Measurements from ENCODE around the gene CCDC9. TPM values are rescaled to one million over a fixed set of nuclear protein-coding genes. Genes with fewer than 3 reads are reported as not detected.

The CCDC9 gene
- total and polyA plus RNA-seq, 2 experiments from 2014 or later: 14.5 to 15.0 TPM

DNA sequence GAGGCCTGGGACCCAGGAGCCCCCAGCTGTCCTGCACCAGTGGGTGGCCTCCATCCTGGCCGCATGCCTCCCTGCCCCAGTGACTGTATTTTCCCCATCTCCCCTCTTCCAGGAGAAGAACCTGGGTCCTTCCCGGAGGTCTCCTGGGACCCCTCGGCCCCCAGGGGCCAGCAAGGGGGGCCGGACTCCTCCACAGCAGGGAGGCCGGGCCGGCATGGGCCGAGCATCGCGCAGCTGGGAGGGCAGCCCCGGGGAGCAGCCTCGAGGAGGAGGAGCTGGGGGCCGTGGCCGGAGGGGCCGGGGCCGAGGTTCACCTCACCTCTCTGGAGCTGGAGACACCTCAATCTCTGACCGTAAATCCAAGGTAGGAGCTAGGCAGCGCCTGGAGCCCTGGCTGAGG is 4.2 kb downstream of the CCDC9 start:
- Histone ChIP-seq H4K20me1 (replicated peaks; ENCODE audit: insufficient read depth) (no peaks in the 10 kb centered on the region; the same call in 1 of the 2 replicates), H3K27ac (ENCODE audit: low read depth) (no peak overlapping the region), H3K27me3 (ENCODE audit: insufficient read depth) (no peaks in the 10 kb centered on the region), H2AFZ (no peak overlapping the region), H3K79me2 (replicated peaks; ENCODE audit: insufficient read depth) (peaks cover 15% of the 10 kb centered on the region), H3K9me2 (ENCODE audit: insufficient read depth) (no peaks in the 10 kb centered on the region), H3F3A (replicated peaks; ENCODE audit: low read depth) (peaks cover 17% of the 10 kb centered on the region; the same call in 1 of the 2 replicates), H3K4me1 (ENCODE audit: insufficient read depth) (peaks cover 10% of the 10 kb centered on the region; the same call in 1 of the 2 replicates), H3K4me3 (no peak overlapping the region), H3K4me2 (no peak overlapping the region), H3K36me3 (ENCODE audit: insufficient read depth) (peaks cover 8% of the 10 kb centered on the region)
- peaks cover 61% of the 10 kb centered on the region for H3K36me3 Mint-ChIP-seq (ENCODE audit: low read depth)
- no peak for ATAC-seq
- H3K27ac Mint-ChIP-seq: no peak overlapping the region
- H3K4me1 Mint-ChIP-seq: peaks cover 16% of the 10 kb centered on the region
- peaks cover 16% of the 10 kb centered on the region for H3K27me3 Mint-ChIP-seq (ENCODE audit: insufficient read depth, low read depth, poor library complexity)
- no peak for DNase-seq (ENCODE audit: low spot score)
- H3K9me3 Mint-ChIP-seq: no peaks in the 10 kb centered on the region; the same call in 1 of the 3 replicates
- no peak overlapping the region for H3K4me3 Mint-ChIP-seq
- TF ChIP-seq, protein P1, sequence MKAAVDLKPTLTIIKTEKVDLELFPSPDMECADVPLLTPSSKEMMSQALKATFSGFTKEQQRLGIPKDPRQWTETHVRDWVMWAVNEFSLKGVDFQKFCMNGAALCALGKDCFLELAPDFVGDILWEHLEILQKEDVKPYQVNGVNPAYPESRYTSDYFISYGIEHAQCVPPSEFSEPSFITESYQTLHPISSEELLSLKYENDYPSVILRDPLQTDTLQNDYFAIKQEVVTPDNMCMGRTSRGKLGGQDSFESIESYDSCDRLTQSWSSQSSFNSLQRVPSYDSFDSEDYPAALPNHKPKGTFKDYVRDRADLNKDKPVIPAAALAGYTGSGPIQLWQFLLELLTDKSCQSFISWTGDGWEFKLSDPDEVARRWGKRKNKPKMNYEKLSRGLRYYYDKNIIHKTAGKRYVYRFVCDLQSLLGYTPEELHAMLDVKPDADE (IDR thresholded peaks at IDR 0.05): no peak
- TF ChIP-seq STAT1 (IDR thresholded peaks at IDR 0.05; ENCODE audit: unreplicated experiment): no peak
- TF ChIP-seq EZH2 (IDR thresholded peaks at IDR 0.05; ENCODE audit: low read depth, unreplicated experiment): no peak
- TF ChIP-seq, protein P2, sequence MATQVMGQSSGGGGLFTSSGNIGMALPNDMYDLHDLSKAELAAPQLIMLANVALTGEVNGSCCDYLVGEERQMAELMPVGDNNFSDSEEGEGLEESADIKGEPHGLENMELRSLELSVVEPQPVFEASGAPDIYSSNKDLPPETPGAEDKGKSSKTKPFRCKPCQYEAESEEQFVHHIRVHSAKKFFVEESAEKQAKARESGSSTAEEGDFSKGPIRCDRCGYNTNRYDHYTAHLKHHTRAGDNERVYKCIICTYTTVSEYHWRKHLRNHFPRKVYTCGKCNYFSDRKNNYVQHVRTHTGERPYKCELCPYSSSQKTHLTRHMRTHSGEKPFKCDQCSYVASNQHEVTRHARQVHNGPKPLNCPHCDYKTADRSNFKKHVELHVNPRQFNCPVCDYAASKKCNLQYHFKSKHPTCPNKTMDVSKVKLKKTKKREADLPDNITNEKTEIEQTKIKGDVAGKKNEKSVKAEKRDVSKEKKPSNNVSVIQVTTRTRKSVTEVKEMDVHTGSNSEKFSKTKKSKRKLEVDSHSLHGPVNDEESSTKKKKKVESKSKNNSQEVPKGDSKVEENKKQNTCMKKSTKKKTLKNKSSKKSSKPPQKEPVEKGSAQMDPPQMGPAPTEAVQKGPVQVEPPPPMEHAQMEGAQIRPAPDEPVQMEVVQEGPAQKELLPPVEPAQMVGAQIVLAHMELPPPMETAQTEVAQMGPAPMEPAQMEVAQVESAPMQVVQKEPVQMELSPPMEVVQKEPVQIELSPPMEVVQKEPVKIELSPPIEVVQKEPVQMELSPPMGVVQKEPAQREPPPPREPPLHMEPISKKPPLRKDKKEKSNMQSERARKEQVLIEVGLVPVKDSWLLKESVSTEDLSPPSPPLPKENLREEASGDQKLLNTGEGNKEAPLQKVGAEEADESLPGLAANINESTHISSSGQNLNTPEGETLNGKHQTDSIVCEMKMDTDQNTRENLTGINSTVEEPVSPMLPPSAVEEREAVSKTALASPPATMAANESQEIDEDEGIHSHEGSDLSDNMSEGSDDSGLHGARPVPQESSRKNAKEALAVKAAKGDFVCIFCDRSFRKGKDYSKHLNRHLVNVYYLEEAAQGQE (IDR thresholded peaks at IDR 0.05; ENCODE audit: unreplicated experiment): no peak
- no peak for TF ChIP-seq ZNF114 (CRISPR knock-in tag; IDR thresholded peaks at IDR 0.05)
- no peak for TF ChIP-seq JUNB (IDR thresholded peaks at IDR 0.05; ENCODE audit: unreplicated experiment)
- no peak for TF ChIP-seq ZNF331 (CRISPR knock-in tag; IDR thresholded peaks at IDR 0.05; ENCODE audit: low read depth)
- TF ChIP-seq CTCF (conservative IDR thresholded peaks at IDR 0.05; ENCODE audit: low read depth in 2 of 2): no peak
- no peak for TF ChIP-seq POLR2AphosphoS5 (IDR thresholded peaks at IDR 0.05; ENCODE audit: low read depth)
- TF ChIP-seq, protein P3, sequence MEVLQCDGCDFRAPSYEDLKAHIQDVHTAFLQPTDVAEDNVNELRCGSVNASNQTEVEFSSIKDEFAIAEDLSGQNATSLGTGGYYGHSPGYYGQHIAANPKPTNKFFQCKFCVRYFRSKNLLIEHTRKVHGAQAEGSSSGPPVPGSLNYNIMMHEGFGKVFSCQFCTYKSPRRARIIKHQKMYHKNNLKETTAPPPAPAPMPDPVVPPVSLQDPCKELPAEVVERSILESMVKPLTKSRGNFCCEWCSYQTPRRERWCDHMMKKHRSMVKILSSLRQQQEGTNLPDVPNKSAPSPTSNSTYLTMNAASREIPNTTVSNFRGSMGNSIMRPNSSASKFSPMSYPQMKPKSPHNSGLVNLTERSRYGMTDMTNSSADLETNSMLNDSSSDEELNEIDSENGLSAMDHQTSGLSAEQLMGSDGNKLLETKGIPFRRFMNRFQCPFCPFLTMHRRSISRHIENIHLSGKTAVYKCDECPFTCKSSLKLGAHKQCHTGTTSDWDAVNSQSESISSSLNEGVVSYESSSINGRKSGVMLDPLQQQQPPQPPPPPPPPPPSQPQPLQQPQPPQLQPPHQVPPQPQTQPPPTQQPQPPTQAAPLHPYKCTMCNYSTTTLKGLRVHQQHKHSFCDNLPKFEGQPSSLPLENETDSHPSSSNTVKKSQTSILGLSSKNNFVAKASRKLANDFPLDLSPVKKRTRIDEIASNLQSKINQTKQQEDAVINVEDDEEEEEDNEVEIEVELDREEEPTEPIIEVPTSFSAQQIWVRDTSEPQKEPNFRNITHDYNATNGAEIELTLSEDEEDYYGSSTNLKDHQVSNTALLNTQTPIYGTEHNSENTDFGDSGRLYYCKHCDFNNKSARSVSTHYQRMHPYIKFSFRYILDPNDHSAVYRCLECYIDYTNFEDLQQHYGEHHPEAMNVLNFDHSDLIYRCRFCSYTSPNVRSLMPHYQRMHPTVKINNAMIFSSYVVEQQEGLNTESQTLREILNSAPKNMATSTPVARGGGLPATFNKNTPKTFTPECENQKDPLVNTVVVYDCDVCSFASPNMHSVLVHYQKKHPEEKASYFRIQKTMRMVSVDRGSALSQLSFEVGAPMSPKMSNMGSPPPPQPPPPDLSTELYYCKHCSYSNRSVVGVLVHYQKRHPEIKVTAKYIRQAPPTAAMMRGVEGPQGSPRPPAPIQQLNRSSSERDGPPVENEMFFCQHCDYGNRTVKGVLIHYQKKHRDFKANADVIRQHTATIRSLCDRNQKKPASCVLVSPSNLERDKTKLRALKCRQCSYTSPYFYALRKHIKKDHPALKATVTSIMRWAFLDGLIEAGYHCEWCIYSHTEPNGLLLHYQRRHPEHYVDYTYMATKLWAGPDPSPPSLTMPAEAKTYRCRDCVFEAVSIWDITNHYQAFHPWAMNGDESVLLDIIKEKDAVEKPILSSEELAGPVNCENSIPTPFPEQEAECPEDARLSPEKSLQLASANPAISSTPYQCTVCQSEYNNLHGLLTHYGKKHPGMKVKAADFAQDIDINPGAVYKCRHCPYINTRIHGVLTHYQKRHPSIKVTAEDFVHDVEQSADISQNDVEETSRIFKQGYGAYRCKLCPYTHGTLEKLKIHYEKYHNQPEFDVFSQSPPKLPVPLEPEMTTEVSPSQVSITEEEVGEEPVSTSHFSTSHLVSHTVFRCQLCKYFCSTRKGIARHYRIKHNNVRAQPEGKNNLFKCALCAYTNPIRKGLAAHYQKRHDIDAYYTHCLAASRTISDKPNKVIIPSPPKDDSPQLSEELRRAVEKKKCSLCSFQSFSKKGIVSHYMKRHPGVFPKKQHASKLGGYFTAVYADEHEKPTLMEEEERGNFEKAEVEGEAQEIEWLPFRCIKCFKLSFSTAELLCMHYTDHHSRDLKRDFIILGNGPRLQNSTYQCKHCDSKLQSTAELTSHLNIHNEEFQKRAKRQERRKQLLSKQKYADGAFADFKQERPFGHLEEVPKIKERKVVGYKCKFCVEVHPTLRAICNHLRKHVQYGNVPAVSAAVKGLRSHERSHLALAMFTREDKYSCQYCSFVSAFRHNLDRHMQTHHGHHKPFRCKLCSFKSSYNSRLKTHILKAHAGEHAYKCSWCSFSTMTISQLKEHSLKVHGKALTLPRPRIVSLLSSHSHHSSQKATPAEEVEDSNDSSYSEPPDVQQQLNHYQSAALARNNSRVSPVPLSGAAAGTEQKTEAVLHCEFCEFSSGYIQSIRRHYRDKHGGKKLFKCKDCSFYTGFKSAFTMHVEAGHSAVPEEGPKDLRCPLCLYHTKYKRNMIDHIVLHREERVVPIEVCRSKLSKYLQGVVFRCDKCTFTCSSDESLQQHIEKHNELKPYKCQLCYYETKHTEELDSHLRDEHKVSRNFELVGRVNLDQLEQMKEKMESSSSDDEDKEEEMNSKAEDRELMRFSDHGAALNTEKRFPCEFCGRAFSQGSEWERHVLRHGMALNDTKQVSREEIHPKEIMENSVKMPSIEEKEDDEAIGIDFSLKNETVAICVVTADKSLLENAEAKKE (CRISPR knock-in tag; IDR thresholded peaks at IDR 0.05): no peak
- TF ChIP-seq NANOG (IDR thresholded peaks at IDR 0.05; ENCODE audit: borderline replicate concordance): no peak
- TF ChIP-seq EZH2phosphoT487 (IDR thresholded peaks at IDR 0.05; ENCODE audit: unreplicated experiment): no peak
- no peak for TF ChIP-seq CREB1 (CRISPR knock-in tag; IDR thresholded peaks at IDR 0.05; ENCODE audit: low read depth)

Data from GM23338 (cell line).